DMS 273 (cell line): Measurements from ENCODE around the gene DNMT3L.
"Not testable (repeated sequence)": the region's sequence is repeated elsewhere in the genome, so short reads cannot be mapped to it uniquely, and the experiment has no call there.

Experiments
- DNase-seq: peaks from one replicate; lab custom pipeline; 2025; ENCODE audit not compliant: unreplicated experiment; lab: John Stamatoyannopoulos, UW

Gene DNMT3L

GRCh38 chr21:44199448-44199847 is 62.2 kb downstream of the DNMT3L start:
- no peak for DNase-seq

- DNase-seq, result not testable (repeated sequence)
Measured at GRCh38 chr21:44197156-44197516, 64.6 kb downstream of the DNMT3L start.
